Measurements from ENCODE around the gene MPDU1.
"Not testable (repeated sequence)": the region's sequence is repeated elsewhere in the genome, so short reads cannot be mapped to it uniquely, and the experiment has no call there.

The MPDU1 gene

GRCh38 chr17:7580604-7581575 lies 2.8 kb upstream of the MPDU1 start:
- DNase-seq (ENCODE audit: low read depth): no peak

DNA sequence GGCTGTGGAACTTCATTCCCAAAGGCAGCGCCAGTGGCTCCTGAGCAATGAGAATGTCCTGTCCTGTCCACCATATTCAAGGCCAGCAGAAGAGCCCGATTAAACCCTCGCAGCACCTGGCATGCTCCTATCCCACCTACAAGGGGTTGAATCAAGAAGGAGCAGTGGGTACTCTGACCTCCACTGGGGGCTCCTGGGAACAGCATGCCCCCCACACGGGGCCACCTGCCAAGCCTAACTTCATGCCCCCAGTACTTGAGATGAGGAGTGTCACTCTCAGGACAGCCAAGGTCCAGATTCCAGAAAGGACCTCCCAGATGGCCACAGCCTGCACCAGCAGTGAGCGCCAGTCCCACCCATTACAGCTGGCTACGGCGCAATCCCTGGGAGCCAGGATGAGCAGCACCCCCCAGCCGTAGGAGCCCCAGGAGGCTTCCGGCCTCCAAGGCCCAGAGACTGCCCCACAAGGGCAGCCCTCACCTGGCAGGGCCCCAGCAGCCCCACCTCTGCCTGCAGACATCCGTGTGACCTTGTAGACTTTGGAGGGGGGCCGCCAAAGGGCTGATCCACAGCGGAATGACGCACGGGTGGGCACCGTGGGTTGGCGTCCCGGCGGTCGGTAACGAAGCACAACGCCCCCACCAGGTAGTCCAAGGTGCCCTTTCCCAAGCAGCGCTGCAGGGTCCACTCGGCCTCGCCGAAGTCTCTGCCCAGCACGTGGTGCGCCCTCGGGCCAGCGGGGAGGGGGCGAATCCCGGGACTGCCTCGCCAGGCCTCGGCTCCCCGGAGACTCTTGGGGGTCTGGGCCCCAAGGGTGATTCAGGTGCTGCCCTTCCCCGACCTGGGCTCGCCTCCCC lies 1.0 kb upstream of the MPDU1 start:
- DNase-seq (ENCODE audit: low read depth): no peak

- no peak for DNase-seq (ENCODE audit: low read depth)
Observed at GRCh38 chr17:7586673-7587419, 3.2 kb downstream of the MPDU1 start.

GRCh38 chr17:7587420-7588151 lies 3.9 kb downstream of the MPDU1 start:
- DNase-seq (ENCODE audit: low read depth): no peak

- DNase-seq (ENCODE audit: low read depth): no peak
Observed at GRCh38 chr17:7588553-7589203, 5.0 kb downstream of the MPDU1 start.

DNA sequence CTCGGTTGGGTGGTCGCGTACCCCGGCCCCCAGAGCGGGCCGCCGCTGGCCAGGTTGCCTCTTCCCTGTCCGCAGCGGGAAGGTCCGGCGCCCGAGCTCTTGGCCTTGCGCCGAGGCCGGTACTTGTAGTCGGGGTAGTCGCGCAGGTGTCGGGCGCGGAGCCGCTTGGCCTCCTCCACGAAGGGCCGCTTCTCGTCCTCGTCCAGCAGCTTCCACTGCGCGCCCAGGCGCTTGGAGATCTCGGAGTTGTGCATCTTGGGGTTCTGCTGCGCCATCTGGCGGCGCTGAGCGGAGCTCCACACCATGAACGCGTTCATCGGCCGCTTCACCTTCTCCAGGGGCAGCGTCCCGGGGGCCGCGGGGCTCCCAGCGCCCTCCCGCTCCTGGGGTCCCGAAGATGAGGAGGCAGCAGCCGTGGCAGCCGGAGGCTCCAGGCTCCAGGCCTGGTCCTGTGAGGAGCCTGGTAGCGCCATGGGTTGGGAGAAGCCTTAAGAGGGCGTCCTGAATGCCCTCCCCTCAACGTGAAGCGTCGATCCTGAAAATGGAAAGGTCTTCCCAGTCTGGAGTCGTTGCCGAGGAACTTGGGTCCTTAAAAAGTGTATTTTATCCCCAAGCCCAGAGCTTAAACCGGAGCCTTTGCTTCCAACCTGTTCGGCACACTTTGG lies 5.7 kb downstream of the MPDU1 start:
- DNase-seq (ENCODE audit: low read depth): peak; percentile 54

DNA sequence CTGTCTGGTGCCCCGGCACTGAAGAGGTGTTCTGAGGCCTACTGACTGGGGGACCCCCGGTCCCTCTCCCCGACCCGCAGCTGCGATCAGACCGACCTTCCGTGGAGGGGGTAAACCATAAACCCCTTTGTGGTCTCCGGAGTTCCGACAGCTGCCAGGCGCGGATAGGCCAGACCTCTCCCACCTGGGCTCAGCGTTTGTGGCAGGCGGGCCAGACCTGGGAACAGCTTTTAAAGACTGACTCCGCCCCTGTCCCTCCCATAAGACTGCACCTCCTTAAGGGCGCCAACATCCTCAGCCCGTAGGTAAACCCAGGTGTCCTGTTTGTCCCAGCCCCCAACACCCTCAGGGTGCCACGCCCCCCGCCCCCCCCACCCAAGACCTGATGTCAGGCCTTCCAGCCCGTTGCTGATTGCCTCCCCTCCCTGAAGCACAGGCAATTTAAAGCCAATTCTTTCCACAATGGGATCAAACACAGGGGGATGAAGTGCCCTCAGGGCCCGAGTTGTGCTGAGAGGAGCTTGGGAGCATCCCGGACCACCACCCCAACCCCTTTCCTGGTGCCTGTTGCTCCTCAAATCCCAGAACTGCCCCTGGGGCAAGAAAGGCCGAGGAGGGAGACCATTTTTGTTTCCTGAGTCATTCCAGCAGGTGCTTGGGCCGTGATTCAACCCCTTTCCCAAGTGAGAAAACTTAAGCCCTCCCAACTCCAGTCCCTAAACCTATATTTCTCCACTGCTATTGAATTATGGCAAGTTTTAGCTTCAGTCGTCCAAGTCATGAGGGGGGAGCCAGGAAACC lies 6.4 kb downstream of the MPDU1 start, which contains the start of gene SOX15:
Gene SOX15, minus strand, starts transcription at position 204 of the 801 bp plus-strand sequence. CDS start 418 bp downstream, outside the sequence.
- no peak for DNase-seq (ENCODE audit: low read depth)

- DNase-seq (ENCODE audit: low read depth): no peak
Observed at GRCh38 chr17:7590743-7591142, 7.1 kb downstream of the MPDU1 start.

DNA sequence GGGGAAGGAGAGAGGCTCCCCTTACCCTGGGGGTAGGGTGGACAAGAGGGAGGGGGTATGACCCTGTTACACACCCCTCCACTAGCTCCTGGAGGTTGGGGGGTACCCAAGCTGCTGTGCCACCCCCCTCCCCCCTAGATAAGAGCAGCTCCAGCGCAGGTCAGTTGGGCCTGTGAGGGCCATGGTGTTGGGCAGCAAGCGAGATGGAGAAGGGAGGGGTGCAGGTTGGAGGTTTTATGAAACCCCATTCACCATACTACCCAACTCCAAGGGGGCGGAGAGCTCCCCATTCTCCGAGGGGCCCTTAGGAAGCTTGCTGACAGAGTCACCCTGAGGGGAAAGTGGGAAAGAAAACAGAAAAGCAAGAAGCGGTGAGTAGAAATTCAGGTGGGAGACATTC lies 7.9 kb downstream of the MPDU1 start:
- no peak for DNase-seq (ENCODE audit: low read depth)

DNA sequence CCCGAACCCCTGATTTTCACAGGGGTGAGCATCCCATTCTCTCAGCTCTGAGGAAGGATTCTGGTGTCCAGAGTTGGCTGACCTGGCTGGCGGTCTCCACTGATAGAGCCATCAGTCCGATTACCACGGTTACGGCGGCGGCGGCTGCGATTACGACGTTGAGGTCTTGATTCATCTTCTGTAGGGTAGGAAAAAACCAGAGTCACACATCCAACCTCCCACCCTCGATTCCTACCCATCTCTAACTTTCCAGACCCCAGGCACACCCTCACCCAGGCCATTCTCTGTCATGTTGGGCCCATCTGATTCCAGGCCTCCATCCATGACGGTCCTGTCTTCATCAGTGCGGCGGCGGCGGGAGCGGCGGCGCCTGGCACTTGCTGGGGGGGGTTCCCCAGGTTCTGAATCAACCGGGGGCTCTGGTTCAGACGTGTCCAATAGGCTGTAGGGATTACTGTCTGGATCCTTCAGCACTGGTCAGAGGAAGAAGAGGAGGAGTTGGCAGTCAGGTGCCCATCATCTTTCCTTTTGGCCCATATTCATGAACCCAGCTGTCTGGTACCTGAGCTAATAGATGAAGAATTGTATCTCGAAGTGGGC lies 8.9 kb downstream of the MPDU1 start:
- DNase-seq (ENCODE audit: low read depth): no peak

DNA sequence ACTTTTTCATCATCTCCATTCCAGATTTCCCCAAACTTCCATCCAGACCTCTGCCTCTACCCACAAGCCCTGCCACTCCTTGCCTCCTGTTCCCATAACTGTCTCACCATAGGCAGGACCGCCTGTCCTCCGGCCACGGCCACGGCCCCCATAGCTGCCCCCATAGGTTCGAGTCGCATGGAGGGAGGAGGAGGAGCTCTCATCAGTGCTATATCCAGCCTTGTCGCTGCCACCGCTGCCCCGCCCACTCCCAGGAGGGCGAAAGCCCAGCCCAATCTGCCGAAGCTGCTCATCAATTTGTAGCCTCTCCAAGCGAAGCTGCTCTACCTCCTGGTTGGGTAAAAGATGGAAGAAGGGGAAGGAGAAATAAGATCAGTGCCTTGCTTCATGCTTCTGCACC lies 9.6 kb downstream of the MPDU1 start:
- DNase-seq (ENCODE audit: low read depth): no peak

- DNase-seq (ENCODE audit: low read depth): not testable (repeated sequence)
Observed at GRCh38 chr17:7597561-7597960, 13.9 kb downstream of the MPDU1 start.

GRCh38 chr17:7606280-7606679 lies 22.6 kb downstream of the MPDU1 start:
- DNase-seq (ENCODE audit: low read depth): no peak

DNA sequence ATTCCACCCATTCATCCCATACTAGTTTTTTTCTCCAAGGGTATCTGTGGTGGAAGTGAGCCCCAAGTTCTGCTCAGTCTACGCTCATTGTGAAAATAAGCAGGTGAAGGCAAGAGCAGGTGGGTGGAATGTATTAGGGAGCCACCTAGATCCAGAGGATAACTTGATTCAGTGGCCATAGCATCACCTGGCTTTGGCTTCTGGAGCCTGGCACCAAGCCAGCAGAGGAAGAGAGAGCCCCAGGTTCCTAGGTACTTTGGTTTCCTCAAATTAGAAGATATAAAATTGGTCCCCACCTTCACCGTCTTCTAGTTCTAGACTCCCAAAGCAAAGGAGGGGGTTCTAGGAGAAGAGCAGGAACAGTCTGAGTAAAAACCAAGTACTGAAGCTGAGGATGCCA lies 27.0 kb downstream of the MPDU1 start:
- no peak for DNase-seq (ENCODE audit: low read depth)

DNA sequence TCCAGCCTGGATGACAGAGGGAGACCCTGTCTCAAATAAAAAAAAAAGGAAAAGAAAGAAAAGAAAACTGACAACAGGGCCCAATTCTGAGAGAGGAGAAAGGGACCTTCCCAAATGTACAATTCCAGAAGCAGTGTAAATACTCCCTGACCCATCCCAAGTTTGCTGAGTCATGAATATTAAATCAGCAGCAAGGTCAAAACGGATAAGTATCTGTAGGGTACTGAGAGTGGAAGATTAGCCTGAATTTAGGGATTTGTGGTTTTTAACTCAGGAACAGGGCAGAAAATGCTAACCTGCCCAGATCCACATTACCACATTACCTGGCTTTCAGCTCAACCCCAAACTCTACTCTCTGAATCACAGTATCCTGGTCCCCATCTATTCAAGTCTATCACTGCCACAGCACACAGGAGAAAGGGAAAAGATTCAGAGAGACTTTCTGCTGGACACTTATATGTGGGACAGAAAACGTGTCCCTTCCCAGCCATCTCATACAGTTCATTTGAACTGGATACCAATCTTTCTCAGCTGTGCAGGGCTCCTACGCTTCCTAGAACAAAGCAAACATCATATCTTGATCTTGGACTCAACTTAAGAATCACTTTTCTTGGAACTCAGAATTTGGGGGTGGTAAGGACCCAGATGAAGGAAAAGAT lies 28.1 kb downstream of the MPDU1 start:
- DNase-seq (ENCODE audit: low read depth): no peak

- no peak for DNase-seq (ENCODE audit: low read depth)
Observed at GRCh38 chr17:7612294-7612640, 28.6 kb downstream of the MPDU1 start.

GRCh38 chr17:7613769-7614424 lies 30.2 kb downstream of the MPDU1 start:
- no peak for DNase-seq (ENCODE audit: low read depth)
